KMS-11 (cell line): ENCODE measurements around the gene QPCT.

Experiments
- H2AFZ ChIP-seq: fragments of 200-600 bp; sonication (generic); 2 replicates; pipeline ENCODE4 v1.6.1; 2016; ENCODE audit warnings: antibody characterized with exemption, mixed run types, low read depth
- H3K27ac ChIP-seq: fragments of 200-600 bp; sonication (generic); 2 replicates; pipeline ENCODE4 v1.6.1; 2016; ENCODE audit warnings: mild to moderate bottlenecking, mixed run types
- H3K27me3 ChIP-seq: fragments of 200-600 bp; sonication (generic); 2 replicates; pipeline ENCODE4 v1.6.1; 2017; ENCODE audit warnings: mild to moderate bottlenecking, low read depth, mixed run types, moderate library complexity; ENCODE audit not compliant: insufficient read depth
- H3K36me3 ChIP-seq: fragments of 200-600 bp; sonication (generic); 2 replicates; pipeline ENCODE4 v1.6.1; 2017; ENCODE audit warnings: mild to moderate bottlenecking, mixed run types; ENCODE audit not compliant: insufficient read depth
- H3K4me1 ChIP-seq: fragments of 200-600 bp; sonication (generic); 2 replicates; pipeline ENCODE4 v1.6.1; 2016; ENCODE audit warnings: mild to moderate bottlenecking, low read depth, mixed run types; ENCODE audit not compliant: poor library complexity, severe bottlenecking
- H3K4me2 ChIP-seq: fragments of 200-600 bp; sonication (generic); 2 replicates; pipeline ENCODE4 v1.7.0; 2016; ENCODE audit warnings: mild to moderate bottlenecking, mixed run types
- H3K4me3 ChIP-seq: fragments of 200-600 bp; sonication (generic); IDR thresholded peaks from 2 replicates; pipeline ENCODE4 v1.6.1; 2017; ENCODE audit warnings: low read depth, low read length, mixed read lengths; ENCODE audit not compliant: insufficient read depth
- H3K79me2 ChIP-seq: fragments of 200-600 bp; sonication (generic); 2 replicates; pipeline ENCODE4 v1.6.1; 2016; ENCODE audit warnings: low read depth, mixed run types; ENCODE audit not compliant: insufficient read depth
- H3K9ac ChIP-seq: fragments of 200-600 bp; sonication (generic); 2 replicates; pipeline ENCODE4 v1.6.1; 2016; ENCODE audit warnings: mild to moderate bottlenecking, mixed run types
- H4K20me1 ChIP-seq: fragments of 200-600 bp; sonication (generic); 2 replicates; pipeline ENCODE4 v1.6.1; 2016; ENCODE audit warnings: mild to moderate bottlenecking, mixed run types; ENCODE audit not compliant: insufficient read depth
- CTCF ChIP-seq: fragments of 200-600 bp; sonication (generic); conservative IDR thresholded peaks from 2 replicates; pipeline ENCODE4 v1.6.1; 2017; ENCODE audit warnings: low read depth, mild to moderate bottlenecking, antibody characterized with exemption, low read length, moderate library complexity, mixed read lengths

The QPCT gene

GRCh38 chr2:37324786-37325624, 19.4 kb upstream of the QPCT start, which contains the start of gene PRKD3:
PRKD3 (minus strand) TSS chr2:37324833; CDS start chr2:37316524, 8,309 bp downstream.
- peak within 1 kb of the TSS; percentile 96 for H3K27ac ChIP-seq
- peak within 1 kb of the TSS; percentile 85 for H3K4me3 ChIP-seq
- peak within 1 kb of the TSS; percentile 95 for H3K4me2 ChIP-seq
- peaks cover 36% of the 10 kb centered on the region; the same call in 1 of the 2 replicates for H3K36me3 ChIP-seq
- peaks cover 33% of the 10 kb centered on the region for H3K4me1 ChIP-seq
- H4K20me1 ChIP-seq: no peaks in the 10 kb centered on the region
- peaks cover 86% of the 10 kb centered on the region for H3K79me2 ChIP-seq
- no peaks in the 10 kb centered on the region for H3K27me3 ChIP-seq
- TF ChIP-seq CTCF: no peak
- H2AFZ ChIP-seq: peak within 1 kb of the TSS; percentile 19; the same call in 1 of the 2 replicates
- peak within 1 kb of the TSS; percentile 98 for H3K9ac ChIP-seq

GRCh38 chr2:37325625-37326071, 18.8 kb upstream of the QPCT start:
- Histone ChIP-seq H2AFZ (peak overlapping the region; percentile 19; the same call in 1 of the 2 replicates), H3K4me3 (peak overlapping the region; percentile 53), H3K36me3 (peaks cover 30% of the 10 kb centered on the region; the same call in 1 of the 2 replicates), H3K4me2 (peak overlapping the region; percentile 57), H3K9ac (peak overlapping the region; percentile 98), H3K4me1 (peaks cover 37% of the 10 kb centered on the region), H4K20me1 (no peaks in the 10 kb centered on the region), H3K27me3 (no peaks in the 10 kb centered on the region), H3K27ac (peak overlapping the region; percentile 96), H3K79me2 (peaks cover 84% of the 10 kb centered on the region)
- no peak for TF ChIP-seq CTCF

GRCh38 chr2:37326285-37326684, 18.1 kb upstream of the QPCT start:
- no peak for TF ChIP-seq CTCF
- Histone ChIP-seq H4K20me1 (no peaks in the 10 kb centered on the region), H3K36me3 (peaks cover 24% of the 10 kb centered on the region; the same call in 1 of the 2 replicates), H3K27ac (peak overlapping the region; percentile 96), H3K79me2 (peaks cover 84% of the 10 kb centered on the region), H3K9ac (peak overlapping the region; percentile 98; the same call in 1 of the 2 replicates), H3K27me3 (no peaks in the 10 kb centered on the region), H3K4me2 (peak overlapping the region; percentile 57), H2AFZ (no peak overlapping the region), H3K4me1 (peaks cover 43% of the 10 kb centered on the region), H3K4me3 (peak overlapping the region; percentile 23)

- Histone ChIP-seq H3K4me1 (peaks cover 48% of the 10 kb centered on the region), H3K4me2 (peak overlapping the region; percentile 57), H3K27ac (peak overlapping the region; percentile 96; the same call in 1 of the 2 replicates), H4K20me1 (no peaks in the 10 kb centered on the region), H2AFZ (no peak overlapping the region), H3K79me2 (peaks cover 83% of the 10 kb centered on the region), H3K4me3 (no peak overlapping the region), H3K36me3 (peaks cover 16% of the 10 kb centered on the region; the same call in 1 of the 2 replicates), H3K9ac (no peak overlapping the region; the same call in 1 of the 2 replicates), H3K27me3 (no peaks in the 10 kb centered on the region)
- no peak for TF ChIP-seq CTCF
Measured at GRCh38 chr2:37326866-37327634, 17.4 kb upstream of the QPCT start.
